Panc1 (cell line): Measurements from ENCODE around the gene NR2E3. TPM values are rescaled to one million over a fixed set of nuclear protein-coding genes. Genes with fewer than 3 reads are reported as not detected.

Source experiments
- ATAC-seq: fragments of 200-7000 bp; cut with Tn5 transposase; 2 replicates; pipeline ENCODE4 v1.9.1; 2020; ENCODE audit warnings: mild to moderate bottlenecking, moderate library complexity
- BruUV-seq: library from RNA; stranded (reverse); fragments of 400-500 nt; replicated peaks from 2 replicates; lab custom pipeline; 2021; lab: Mats Ljungman, UMichigan
- CTCF ChIA-PET: fragments of 300-600 bp; sonication (Branson Sonifier 250); formaldehyde crosslinking; loops from one replicate; lab custom pipeline; 2022; ENCODE audit warnings: antibody characterized with exemption; lab: Charles Lee
- POLR2A ChIA-PET: fragments of 300-600 bp; sonication (Branson Sonifier 250); formaldehyde crosslinking; loops from one replicate; lab custom pipeline; 2022; ENCODE audit warnings: antibody characterized with exemption; lab: Charles Lee
- DNase-seq: peaks from one replicate; pipeline ENCODE4 v3.0.0-alpha.2; 2010; ENCODE audit warnings: low read depth, low spot score
- H3K27ac ChIP-seq: 2 replicates; pipeline ENCODE4 v1.5.1; 2011; ENCODE audit warnings: mild to moderate bottlenecking, low read length, inconsistent platforms
- H3K27me3 ChIP-seq: fragments of 200-500 bp; sonication (Bioruptor generic); 2 replicates; pipeline ENCODE4 v1.6.0; 2014; ENCODE audit warnings: low read length, inconsistent platforms; ENCODE audit not compliant: control insufficient read depth, insufficient read depth
- H3K36me3 ChIP-seq: fragments of 200-500 bp; sonication (Bioruptor generic); 2 replicates; pipeline ENCODE4 v1.5.1; 2014; ENCODE audit warnings: inconsistent platforms, mild to moderate bottlenecking, low read length, moderate library complexity; ENCODE audit not compliant: control insufficient read depth, insufficient read depth
- H3K4me1 ChIP-seq: 2 replicates; pipeline ENCODE4 v1.5.1; 2011; ENCODE audit warnings: inconsistent platforms, mild to moderate bottlenecking, low read length, moderate library complexity; ENCODE audit not compliant: control insufficient read depth, insufficient read depth
- H3K4me3 ChIP-seq, 2 experiments: 2 replicates each; pipeline ENCODE4 v1.5.1; 2011 to 2012; ENCODE audit warnings: low read depth in 2 of 2, low read length in 2 of 2, mild to moderate bottlenecking in 2 of 2, inconsistent platforms in 1 of 2, moderate library complexity in 1 of 2
- H3K9me3 ChIP-seq: fragments of 200-500 bp; sonication (Bioruptor generic); 2 replicates; pipeline ENCODE4 v1.5.1; 2014; ENCODE audit warnings: low read depth, mild to moderate bottlenecking, inconsistent platforms, low read length, moderate library complexity; ENCODE audit not compliant: control insufficient read depth, insufficient read depth
- POLR2AphosphoS5 ChIP-seq: IDR thresholded peaks from 2 replicates; pipeline ENCODE4 v1.6.1; 2012; ENCODE audit warnings: mild to moderate bottlenecking, low read depth, low read length, moderate library complexity
- SIN3A ChIP-seq: IDR thresholded peaks from 2 replicates; pipeline ENCODE4 v1.6.1; 2012; ENCODE audit warnings: low read depth, mild to moderate bottlenecking, low read length, moderate library complexity, borderline replicate concordance; ENCODE audit not compliant: insufficient read depth
- TCF7L2 ChIP-seq: IDR thresholded peaks from 2 replicates; pipeline ENCODE4 v1.6.1; 2011; ENCODE audit warnings: mild to moderate bottlenecking, low read depth, low read length, inconsistent platforms
- in situ Hi-C: cut with HindIII; loops from 2 replicates; pipeline ENCODE4 v1.10.0; 2016; ENCODE audit warnings: low sequenced_read_pairs, low pct_unique_long_range_greater_than_20kb
- intact Hi-C: fragments of 100-400 bp; cut with micrococcal nuclease; formaldehyde crosslinking; loops from one replicate; pipeline ENCODE4 v1.10.0; 2022; ENCODE audit not compliant: unreplicated experiment
- total RNA-seq: library from RNA; stranded (reverse); gene quantifications from one replicate; pipeline ENCODE4 v1.2.1, GENCODE V29; 2021; ENCODE audit not compliant: unreplicated experiment
- TF ChIP-seq, protein P1 (sequence below), 2 experiments: IDR thresholded peaks; 2 replicates each; pipeline ENCODE4 v1.6.1; 2011 to 2012; ENCODE audit warnings: low read depth in 2 of 2, control low read depth in 1 of 2, low read length in 1 of 2, mild to moderate bottlenecking in 1 of 2, moderate library complexity in 1 of 2; ENCODE audit not compliant: insufficient read depth in 1 of 2
- TF ChIP-seq, protein P2 (sequence below): fragments of 450-650 bp; IDR thresholded peaks from 2 replicates; pipeline ENCODE4 v1.5.1; 2017; ENCODE audit warnings: mild to moderate bottlenecking

NR2E3 gene
- total RNA-seq, 1 experiment from 2014 or later, result 0.98 TPM

DNA sequence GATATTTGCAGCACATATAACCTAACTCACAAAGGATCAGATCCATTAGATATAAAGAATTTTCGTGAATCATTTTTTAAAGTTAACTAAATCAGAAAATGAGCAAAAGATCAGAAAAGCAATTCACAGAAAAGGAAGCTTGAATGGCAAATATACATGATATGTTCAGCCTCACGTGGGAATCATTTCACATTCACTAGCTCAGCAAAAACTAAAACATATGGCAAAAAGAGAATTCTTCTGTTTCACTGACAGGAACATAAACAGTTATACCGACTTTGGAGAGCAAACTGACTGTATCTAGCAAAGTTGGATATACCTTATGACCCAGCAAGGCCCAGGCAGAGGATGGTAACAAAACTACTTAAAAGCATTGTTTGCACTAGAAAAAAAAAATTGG lies 34.0 kb upstream of the NR2E3 start:
- ChIA-PET CTCF (no interaction called here), POLR2A (interaction anchor here (0.7 kb wide), 1 partner anchor 389 kb away, joined by 4 read pairs; no protein-coding TSS in a partner anchor)
- no peaks in the 10 kb centered on the region for H3K27me3 ChIP-seq
- intact Hi-C loops (no loop called here), in situ Hi-C loops (no loop called here)
- H3K9me3 ChIP-seq, result no peaks in the 10 kb centered on the region
- DNase-seq, result no peak
- no peaks in the 10 kb centered on the region for H3K36me3 ChIP-seq
- peaks cover 6% of the 10 kb centered on the region; the same call in 1 of the 2 replicates for H3K4me1 ChIP-seq
- BruUV-seq, result no TSS peak
- ATAC-seq, result no peak
- no peak overlapping the region for H3K27ac ChIP-seq
- no peak overlapping the region for H3K4me3 ChIP-seq
- TF ChIP-seq, protein P1, sequence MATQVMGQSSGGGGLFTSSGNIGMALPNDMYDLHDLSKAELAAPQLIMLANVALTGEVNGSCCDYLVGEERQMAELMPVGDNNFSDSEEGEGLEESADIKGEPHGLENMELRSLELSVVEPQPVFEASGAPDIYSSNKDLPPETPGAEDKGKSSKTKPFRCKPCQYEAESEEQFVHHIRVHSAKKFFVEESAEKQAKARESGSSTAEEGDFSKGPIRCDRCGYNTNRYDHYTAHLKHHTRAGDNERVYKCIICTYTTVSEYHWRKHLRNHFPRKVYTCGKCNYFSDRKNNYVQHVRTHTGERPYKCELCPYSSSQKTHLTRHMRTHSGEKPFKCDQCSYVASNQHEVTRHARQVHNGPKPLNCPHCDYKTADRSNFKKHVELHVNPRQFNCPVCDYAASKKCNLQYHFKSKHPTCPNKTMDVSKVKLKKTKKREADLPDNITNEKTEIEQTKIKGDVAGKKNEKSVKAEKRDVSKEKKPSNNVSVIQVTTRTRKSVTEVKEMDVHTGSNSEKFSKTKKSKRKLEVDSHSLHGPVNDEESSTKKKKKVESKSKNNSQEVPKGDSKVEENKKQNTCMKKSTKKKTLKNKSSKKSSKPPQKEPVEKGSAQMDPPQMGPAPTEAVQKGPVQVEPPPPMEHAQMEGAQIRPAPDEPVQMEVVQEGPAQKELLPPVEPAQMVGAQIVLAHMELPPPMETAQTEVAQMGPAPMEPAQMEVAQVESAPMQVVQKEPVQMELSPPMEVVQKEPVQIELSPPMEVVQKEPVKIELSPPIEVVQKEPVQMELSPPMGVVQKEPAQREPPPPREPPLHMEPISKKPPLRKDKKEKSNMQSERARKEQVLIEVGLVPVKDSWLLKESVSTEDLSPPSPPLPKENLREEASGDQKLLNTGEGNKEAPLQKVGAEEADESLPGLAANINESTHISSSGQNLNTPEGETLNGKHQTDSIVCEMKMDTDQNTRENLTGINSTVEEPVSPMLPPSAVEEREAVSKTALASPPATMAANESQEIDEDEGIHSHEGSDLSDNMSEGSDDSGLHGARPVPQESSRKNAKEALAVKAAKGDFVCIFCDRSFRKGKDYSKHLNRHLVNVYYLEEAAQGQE (IDR thresholded peaks at IDR 0.05; ENCODE audit: insufficient read depth in 1 of 2, low read depth in 2 of 2, low read length in 1 of 2), result no peak
- TF ChIP-seq SIN3A (no peak), TCF7L2 (no peak), POLR2AphosphoS5 (no peak)
- TF ChIP-seq, protein P2, sequence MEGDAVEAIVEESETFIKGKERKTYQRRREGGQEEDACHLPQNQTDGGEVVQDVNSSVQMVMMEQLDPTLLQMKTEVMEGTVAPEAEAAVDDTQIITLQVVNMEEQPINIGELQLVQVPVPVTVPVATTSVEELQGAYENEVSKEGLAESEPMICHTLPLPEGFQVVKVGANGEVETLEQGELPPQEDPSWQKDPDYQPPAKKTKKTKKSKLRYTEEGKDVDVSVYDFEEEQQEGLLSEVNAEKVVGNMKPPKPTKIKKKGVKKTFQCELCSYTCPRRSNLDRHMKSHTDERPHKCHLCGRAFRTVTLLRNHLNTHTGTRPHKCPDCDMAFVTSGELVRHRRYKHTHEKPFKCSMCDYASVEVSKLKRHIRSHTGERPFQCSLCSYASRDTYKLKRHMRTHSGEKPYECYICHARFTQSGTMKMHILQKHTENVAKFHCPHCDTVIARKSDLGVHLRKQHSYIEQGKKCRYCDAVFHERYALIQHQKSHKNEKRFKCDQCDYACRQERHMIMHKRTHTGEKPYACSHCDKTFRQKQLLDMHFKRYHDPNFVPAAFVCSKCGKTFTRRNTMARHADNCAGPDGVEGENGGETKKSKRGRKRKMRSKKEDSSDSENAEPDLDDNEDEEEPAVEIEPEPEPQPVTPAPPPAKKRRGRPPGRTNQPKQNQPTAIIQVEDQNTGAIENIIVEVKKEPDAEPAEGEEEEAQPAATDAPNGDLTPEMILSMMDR, result no peak

DNA sequence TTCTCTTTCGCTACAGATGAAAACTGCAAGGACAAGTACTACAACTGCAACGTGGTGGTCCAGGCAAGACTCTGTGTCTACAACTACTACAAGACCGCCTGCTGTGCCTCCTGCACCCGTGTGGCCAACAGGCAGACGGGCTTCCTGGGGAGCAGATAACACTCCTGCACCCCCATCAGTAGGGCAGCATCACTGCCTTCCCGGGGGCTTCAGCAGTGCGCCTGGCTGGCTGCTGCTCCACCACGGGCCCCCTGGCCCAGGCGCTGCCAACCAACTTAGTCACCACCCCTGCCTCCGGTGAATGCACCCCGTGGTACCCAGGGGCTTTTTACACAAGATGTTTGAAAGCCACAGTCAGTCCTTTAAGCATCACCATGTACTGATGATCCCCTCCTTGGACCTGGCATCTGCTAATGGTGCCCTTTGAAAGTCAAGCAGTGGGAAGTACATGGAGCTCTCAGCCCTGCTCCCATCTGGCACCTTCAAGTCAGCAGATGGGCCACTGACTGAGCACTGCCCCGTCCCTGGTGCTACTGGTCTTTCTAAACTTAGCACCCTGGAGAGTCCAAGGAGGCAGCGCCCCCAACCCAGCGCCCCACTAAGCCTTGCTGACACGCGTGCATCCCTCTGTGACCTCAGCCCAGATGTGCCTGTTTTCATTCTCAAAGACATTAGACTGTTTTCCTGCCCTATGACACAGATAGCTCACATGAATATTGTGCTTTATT lies 33.0 kb upstream of the NR2E3 start:
- peaks cover 6% of the 10 kb centered on the region; the same call in 1 of the 2 replicates for H3K4me1 ChIP-seq
- ChIA-PET CTCF (interaction anchor here (0.5 kb wide), 1 partner anchor 34 kb away, joined by 5 read pairs; no protein-coding TSS in a partner anchor), POLR2A (no interaction called here)
- DNase-seq (no peak), ATAC-seq (no peak; the same call in 1 of the 2 replicates)
- no peaks in the 10 kb centered on the region for H3K36me3 ChIP-seq
- TF ChIP-seq POLR2AphosphoS5 (no peak), SIN3A (no peak), TCF7L2 (no peak)
- TF ChIP-seq, protein P1 (IDR thresholded peaks at IDR 0.05; ENCODE audit: insufficient read depth in 1 of 2, low read depth in 2 of 2, low read length in 1 of 2), result no peak
- TF ChIP-seq, protein P2, result no peak
- BruUV-seq, result no TSS peak
- no peaks in the 10 kb centered on the region for H3K27me3 ChIP-seq
- no peak overlapping the region for H3K27ac ChIP-seq
- no peak overlapping the region for H3K4me3 ChIP-seq
- no peaks in the 10 kb centered on the region for H3K9me3 ChIP-seq
- intact Hi-C loops (no loop called here), in situ Hi-C loops (no loop called here)
